SK-MEL-5 (cell line): ENCODE results near the gene SH3BP4. TPM values are rescaled to one million over a fixed set of nuclear protein-coding genes. Genes with fewer than 3 reads are reported as not detected.

Source experiments
- DNase-seq: peaks from one replicate; pipeline ENCODE4 v3.0.0-alpha.2; 2016; ENCODE audit warnings: low read depth, low spot score
- in situ Hi-C: cut with HindIII; loops from 2 replicates; pipeline ENCODE4 v1.10.0; 2016; ENCODE audit warnings: low sequenced_read_pairs, high pct_unique_total_duplicates, low pct_unique_long_range_greater_than_20kb
- total RNA-seq: library from RNA; depleted of rRNA; stranded (reverse); fragments of >200 nt; shearing (Covaris generic); gene quantifications from 2 replicates; pipeline ENCODE4 v1.2.3, GENCODE V29; 2014

SH3BP4 gene
- total RNA-seq, 1 experiment from 2014 or later, result 116 TPM

GRCh38 chr2:235096447-235096846, 144.6 kb downstream of the SH3BP4 start:
- in situ Hi-C loops, result loop anchor here (25.0 kb wide), 1 partner anchor 234 kb away; no protein-coding TSS in a partner anchor
- DNase-seq, result no peak

- DNase-seq, result no peak
- in situ Hi-C loops, result loop anchor here (25.0 kb wide), 1 partner anchor 235 kb away; no protein-coding TSS in a partner anchor
Observed at GRCh38 chr2:235097196-235097595, 145.4 kb downstream of the SH3BP4 start.

- in situ Hi-C loops, result loop anchor here (25.0 kb wide), 1 partner anchor 236 kb away; no protein-coding TSS in a partner anchor
- no peak for DNase-seq
Observed at GRCh38 chr2:235098269-235098668, 146.5 kb downstream of the SH3BP4 start.

GRCh38 chr2:235098736-235099494, 147.1 kb downstream of the SH3BP4 start:
- in situ Hi-C loops, result loop anchor here (25.0 kb wide), 1 partner anchor 237 kb away; no protein-coding TSS in a partner anchor
- DNase-seq, result no peak

- no peak for DNase-seq
- in situ Hi-C loops, result no loop called here
Observed at GRCh38 chr2:235102896-235103295, 151.1 kb downstream of the SH3BP4 start.
